Umbilical cord (tissue), 2 donors: ENCODE data around the gene SLC35G6. TPM values are rescaled to one million over a fixed set of nuclear protein-coding genes. Genes with fewer than 3 reads are reported as not detected.
A peak's percentile ranks its signal among the peaks of the same experiment; 100 is the strongest.
"Not testable (repeated sequence)": the region's sequence is repeated elsewhere in the genome, so short reads cannot be mapped to it uniquely, and the experiment has no call there.

Experiments
- DNase-seq: peaks from one replicate; pipeline ENCODE4 v3.0.0-alpha.2; 2015; ENCODE audit warnings: low spot score
- total RNA-seq: library from RNA; depleted of rRNA; stranded (reverse); fragments of >200 nt; gene quantifications from one replicate; pipeline ENCODE4 v1.2.3, GENCODE V29; 2014; ENCODE audit warnings: low replicate concordance; ENCODE audit not compliant: insufficient read depth

The SLC35G6 gene
- total RNA-seq, 1 donor from 2014 or later = 0.24 TPM

GRCh38 chr17:7478276-7479212, 2.7 kb upstream of the SLC35G6 start:
- peak; percentile 40 for DNase-seq

DNA sequence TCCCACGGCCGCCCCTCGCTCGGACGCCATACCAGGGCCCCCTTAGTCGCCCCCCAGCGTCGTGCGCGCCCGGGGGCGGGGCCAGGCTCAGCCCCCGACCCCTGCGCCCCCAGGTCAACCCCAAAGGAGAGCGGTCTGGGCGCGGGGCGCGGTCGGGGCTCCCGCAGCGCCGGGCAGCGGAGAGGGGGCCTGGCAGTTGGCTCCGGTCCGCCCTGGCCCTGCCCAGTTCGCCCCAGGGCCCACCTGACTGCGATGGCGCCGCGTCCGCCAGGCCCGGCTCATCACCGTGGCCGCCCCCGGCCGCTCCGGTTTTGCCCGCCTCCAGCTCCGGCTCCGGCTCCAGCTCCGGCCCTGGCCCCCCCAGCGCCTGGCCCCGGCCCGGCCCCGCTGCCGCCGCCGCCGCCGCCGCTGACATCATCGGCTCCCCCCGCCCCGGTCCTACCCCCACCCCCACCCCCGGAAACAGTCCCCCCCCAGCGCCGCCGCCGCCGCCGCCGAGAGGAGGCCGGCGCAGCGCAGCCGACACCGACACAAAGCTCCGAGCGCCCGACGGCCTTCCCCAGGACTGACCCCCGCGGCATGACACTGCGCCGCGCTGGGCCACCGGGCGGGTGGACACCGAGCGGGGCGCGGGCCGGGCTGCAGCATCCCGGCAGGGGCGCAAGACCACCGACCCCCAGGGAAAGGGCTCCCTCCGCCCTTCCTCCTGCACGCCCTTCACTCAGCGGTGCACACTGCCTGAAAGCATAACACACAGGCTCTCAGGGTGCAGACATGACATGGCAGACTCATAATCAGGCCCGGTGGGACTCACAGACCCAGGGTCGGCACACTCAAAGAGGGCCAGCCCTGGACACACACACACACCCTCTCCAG, 1.8 kb upstream of the SLC35G6 start, which contains the start of gene ZBTB4:
TSS of gene ZBTB4 (minus strand) at position 419 of the 876 bp plus-strand sequence. CDS start 12,830 bp downstream, outside the sequence.
- DNase-seq = peak; percentile 65

DNA sequence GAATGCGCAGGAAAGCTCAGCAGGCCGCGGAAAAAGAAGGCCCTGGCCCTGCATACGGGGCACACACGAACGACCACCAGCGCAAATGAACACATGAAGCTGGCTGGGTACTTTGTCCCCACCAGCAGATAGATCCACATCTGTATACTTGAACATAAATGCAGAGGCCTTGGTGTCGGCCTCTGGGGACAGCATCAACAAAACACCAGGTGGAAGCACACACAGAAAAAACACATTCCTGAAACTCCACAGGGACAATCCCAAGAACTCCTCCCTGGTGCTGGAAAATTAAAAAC, 1.2 kb upstream of the SLC35G6 start:
- no peak for DNase-seq

DNA sequence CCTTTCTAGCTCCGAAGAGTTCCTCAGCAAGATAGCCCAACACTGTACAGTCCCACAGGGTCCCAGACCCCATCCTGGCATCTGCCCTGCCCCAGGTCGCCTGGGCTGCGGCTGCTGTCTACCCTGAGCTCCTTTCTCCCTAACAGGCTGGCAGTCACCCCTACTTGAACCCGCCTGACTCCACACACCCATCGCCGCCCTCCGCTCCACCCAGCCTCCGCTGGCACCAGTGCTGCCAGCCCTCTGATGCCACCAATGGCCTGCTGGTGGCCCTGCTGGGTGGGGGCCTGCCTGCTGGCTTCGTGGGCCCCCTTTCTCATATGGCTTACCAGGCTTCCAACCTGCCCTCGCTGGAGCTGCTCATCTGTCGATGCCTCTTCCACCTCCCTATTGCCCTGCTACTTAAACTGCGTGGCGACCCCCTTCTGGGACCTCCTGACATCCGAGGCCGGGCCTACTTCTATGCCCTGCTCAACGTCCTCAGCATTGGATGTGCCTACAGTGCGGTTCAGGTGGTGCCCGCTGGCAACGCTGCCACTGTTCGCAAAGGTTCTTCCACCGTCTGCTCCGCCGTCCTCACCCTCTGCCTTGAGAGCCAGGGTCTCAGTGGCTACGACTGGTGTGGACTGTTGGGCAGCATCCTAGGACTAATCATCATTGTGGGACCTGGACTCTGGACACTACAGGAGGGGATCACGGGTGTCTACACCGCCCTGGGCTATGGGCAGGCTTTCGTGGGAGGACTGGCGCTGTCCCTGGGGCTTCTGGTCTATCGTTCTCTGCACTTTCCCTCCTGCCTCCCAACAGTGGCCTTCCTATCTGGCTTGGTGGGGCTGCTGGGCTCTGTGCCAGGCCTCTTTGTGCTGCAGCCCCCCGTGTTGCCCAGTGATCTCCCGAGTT, 846 bp downstream of the SLC35G6 start:
- DNase-seq = not testable (repeated sequence)

- not testable (repeated sequence) for DNase-seq
These were observed 1.5 kb downstream of the SLC35G6 start for GRCh38 chr17:7482742-7483088.

GRCh38 chr17:7483255-7484066, 2.2 kb downstream of the SLC35G6 start:
- DNase-seq = peak; percentile 98

DNA sequence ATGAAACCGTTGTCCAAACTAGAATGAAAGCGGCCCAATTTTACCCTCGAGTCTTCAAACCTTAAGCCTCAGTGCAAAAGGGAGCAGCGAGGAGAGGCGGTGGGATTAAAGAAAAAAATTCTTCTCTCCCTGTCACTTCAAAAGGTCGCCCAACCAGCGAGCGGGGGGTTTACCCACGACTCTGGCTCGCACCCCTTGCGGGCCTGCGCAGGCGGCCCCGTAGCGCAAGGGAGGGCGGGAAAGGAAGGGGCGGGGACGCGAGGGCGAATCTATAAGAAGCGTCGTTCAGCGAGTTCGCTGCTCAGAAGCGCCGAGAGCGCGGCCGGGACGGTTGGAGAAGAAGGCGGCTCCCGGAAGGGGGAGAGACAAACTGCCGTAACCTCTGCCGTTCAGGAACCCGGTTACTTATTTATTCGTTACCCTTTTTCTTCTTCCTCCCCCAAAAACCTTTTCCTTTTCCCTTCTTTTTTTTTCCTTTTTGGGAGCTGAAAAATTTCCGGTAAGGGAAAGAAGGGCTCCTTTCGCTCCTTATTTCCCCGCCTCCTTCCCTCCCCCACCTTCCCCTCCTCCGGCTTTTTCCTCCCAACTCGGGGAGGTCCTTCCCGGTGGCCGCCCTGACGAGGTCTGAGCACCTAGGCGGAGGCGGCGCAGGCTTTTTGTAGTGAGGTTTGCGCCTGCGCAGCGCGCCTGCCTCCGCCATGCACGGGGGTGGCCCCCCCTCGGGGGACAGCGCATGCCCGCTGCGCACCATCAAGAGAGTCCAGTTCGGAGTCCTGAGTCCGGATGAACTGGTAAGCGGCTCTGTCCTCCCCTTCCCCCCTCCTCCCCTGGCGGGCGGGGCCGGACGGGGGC, 3.0 kb downstream of the SLC35G6 start, which contains the start of gene POLR2A:
TSS of gene POLR2A (plus strand) at position 300 of the 852 bp plus-strand sequence.
- DNase-seq = peak; percentile 99

DNA sequence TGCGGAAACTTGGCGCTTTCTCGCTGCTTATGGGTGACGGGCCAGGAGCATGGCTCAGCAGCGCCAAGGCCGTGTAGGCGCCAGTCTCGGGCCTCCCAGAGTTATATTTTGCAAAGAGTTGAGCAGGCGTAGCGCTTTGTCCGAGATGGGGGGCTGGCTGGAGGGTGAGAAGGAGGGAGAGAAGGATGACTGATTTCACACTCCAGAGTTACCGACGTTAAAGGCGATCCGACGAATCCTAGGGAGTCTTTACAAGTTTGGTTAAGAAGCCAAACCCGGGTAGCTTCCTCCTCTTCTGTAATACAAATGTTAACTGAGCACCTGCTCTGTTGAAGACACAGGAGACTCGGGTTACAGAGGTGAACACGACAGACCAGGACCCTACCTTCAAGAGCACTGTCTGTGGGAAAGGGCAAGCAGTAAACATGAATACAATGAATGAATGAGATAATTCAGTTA, 3.7 kb downstream of the SLC35G6 start:
- DNase-seq = no peak

- peak; percentile 29 for DNase-seq
These were observed 4.9 kb downstream of the SLC35G6 start for GRCh38 chr17:7486181-7486580.

DNA sequence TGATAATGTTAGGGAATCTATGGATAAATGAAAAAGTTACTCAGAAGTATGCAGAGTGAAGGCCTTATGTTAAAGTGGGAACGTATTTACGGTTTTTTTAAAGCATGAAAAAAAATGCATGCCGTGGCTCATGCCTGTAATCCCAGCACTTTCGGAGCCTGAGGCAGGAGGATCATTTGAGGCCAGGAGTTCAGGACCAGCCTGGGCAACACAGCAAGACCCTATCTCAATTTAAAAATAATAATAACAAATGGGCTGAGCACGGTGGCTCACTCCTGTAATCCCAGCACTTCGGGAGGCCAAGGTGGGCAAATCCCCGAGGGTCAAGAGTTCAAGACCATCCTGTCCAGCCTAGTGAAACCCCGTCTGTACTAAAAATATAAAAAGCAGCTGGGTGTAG, 8.9 kb downstream of the SLC35G6 start:
- DNase-seq = no peak

DNA sequence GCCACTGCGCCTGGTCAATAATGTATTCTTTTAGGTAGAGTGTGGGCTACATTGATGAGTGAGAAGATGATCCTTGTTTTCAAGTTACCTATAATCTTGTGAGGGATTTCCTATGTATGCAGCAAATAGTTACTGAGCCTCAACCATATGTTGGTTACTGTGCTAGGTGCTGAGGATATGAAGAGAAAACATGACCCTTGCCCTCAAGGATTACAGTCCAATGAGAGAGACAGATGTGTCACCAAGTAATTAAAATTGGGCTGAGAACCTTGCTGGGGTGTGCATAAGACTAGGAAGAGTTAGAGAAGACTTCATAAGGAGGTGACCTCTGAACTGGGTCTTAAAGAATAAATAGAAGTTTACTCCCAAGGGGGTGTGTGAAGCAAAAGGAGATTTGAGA, 10.3 kb downstream of the SLC35G6 start:
- no peak for DNase-seq

- DNase-seq = no peak
These were observed 12.7 kb downstream of the SLC35G6 start for GRCh38 chr17:7493941-7494340.

GRCh38 chr17:7495906-7496434, 14.7 kb downstream of the SLC35G6 start:
- no peak for DNase-seq

- no peak for DNase-seq
These were observed 15.4 kb downstream of the SLC35G6 start for GRCh38 chr17:7496470-7497183.

DNA sequence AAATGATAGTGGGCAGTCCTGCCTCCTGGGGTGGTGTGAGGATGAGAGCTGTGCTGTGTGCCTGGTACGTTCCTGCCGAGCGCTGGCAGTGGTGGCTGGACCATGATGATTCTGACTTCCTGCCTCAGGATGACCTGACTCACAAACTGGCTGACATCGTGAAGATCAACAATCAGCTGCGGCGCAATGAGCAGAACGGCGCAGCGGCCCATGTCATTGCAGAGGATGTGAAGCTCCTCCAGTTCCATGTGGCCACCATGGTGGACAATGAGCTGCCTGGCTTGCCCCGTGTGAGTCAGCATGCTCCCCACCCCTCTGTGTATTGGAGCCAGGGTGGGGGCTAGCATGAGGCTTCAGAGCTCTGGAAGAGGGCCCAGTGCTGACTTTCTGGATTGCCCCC, 16.0 kb downstream of the SLC35G6 start:
- no peak for DNase-seq

DNA sequence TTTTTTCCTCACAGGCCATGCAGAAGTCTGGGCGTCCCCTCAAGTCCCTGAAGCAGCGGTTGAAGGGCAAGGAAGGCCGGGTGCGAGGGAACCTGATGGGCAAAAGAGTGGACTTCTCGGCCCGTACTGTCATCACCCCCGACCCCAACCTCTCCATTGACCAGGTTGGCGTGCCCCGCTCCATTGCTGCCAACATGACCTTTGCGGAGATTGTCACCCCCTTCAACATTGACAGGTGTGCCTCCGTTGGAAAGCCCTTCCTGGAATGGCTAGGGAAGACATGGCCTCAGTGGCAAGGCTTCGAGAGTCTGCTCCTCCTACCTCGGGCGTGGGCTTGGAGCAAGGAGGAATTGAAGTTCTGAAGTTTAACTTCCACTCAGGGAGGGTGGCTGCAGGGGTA, 16.4 kb downstream of the SLC35G6 start:
- no peak for DNase-seq

GRCh38 chr17:7499161-7499560, 17.9 kb downstream of the SLC35G6 start:
- no peak for DNase-seq

DNA sequence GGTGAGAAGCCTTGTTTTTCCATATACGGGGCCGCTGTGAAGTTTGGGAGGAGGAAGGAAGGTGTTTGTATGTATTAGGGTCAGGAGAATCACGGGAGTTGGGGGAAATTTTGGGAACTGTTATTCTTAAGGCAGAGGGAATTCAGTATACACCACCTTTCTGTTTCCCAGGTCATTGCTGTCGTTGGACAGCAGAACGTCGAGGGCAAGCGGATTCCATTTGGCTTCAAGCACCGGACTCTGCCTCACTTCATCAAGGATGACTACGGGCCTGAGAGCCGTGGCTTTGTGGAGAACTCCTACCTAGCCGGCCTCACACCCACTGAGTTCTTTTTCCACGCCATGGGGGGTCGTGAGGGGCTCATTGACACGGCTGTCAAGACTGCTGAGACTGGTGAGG, 20.5 kb downstream of the SLC35G6 start:
- no peak for DNase-seq
